HG02943 (cell line): ENCODE measurements around the gene POLR1A.

Experiments used
- ATAC-seq: cut with Tn5 transposase; IDR thresholded peaks from one replicate; pipeline ENCODE4 v1.9.1; 2021; ENCODE audit warnings: mild to moderate bottlenecking, low read depth, moderate library complexity; ENCODE audit not compliant: unreplicated experiment

Gene POLR1A

DNA sequence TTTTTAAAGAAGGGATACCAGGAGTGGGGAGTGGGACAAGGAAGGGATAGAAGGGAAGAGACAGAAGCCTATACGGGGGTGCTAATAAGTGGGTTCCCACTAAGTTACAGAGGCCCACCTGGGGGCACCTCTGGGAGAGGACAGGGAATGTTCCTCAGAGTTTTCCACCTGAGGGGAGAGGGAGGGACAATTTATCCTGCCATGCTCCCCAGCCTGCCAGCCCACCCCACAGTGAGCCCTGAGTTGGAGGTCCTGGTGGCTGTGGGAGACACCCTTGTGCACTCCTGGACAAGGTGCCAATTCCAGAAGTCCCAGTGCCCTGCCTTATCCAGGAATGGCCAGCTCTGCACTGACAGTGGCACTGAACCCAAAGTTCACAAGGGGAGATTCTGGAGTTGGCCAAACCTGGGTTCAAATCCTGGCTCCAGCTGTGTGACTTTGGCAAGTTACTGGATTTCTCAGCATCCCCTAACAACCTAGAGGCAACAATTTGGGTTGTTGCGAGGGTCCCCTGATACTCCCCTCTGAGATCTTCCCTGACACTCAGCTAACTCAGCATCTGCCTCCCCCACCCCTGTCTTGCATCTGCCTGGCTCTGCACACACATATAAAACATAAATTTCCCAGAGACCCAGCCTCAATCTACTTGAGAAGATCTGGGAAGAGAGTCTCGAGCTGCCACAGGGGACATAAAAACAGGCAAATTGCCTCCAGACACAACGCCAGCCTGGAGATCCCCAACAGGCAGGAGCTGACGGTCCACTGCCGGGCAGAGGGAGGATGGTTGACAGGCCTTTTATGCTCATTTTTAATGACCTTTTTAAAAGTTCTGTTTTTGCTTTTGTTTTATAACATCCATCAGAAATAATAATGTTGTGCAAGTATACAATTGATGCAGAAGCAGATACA, 118.2 kb downstream of the POLR1A start:
- no peak for ATAC-seq

DNA sequence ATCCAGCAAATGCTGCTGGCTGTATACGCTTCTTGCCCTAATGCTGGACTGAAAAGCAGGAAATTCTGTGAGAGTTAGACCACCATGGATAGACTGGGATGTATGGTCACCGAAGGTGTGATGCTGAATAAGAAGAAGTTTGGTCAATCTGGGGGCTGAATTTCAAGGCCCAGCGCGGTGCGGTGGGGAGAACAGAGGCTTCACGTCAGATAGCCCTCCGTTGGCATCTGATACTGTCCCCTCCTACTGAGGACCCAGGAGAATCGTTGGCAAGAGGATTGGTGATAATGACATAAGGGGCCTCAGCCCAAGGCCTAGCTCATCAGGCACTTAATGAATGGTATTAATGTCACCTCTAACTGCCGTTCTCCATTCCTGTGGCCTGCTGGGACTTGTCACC, 119.6 kb downstream of the POLR1A start:
- no peak for ATAC-seq

- no peak for ATAC-seq
Measured at GRCh38 chr2:85984788-85985187, 120.9 kb downstream of the POLR1A start.

GRCh38 chr2:85983766-85984165, 121.9 kb downstream of the POLR1A start:
- no peak for ATAC-seq

DNA sequence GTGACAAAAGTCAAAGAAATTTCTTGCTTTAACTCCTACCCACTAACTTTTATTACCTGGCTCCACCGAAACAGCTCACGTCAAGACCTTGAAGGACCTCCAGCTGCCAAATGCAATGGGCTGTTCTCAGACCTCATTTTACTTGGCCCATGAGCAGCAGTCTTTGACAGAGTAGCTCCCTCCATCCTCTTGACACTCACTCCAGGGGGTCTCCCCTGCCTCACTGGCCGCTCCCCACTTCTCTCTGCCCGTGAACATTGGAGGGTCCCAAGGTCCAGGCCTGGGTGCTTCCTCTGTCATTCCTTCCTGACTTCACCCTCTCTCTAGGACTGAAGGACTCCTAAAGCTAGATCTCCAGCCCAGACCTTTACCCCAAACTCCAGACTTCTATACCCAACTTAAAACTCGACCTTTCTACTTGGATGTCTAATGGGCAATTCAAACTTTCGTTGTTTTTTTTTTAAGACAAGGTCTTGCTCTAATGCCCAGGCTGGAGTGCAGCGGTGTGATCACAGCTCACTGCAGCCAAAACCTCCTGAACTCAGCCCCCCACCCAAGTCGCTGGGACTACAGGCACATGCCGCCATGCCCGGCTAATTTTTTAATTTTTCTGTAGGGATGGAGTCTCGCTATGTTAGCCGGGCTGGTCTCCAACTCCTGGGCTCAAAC, 124.0 kb downstream of the POLR1A start:
- no peak for ATAC-seq

DNA sequence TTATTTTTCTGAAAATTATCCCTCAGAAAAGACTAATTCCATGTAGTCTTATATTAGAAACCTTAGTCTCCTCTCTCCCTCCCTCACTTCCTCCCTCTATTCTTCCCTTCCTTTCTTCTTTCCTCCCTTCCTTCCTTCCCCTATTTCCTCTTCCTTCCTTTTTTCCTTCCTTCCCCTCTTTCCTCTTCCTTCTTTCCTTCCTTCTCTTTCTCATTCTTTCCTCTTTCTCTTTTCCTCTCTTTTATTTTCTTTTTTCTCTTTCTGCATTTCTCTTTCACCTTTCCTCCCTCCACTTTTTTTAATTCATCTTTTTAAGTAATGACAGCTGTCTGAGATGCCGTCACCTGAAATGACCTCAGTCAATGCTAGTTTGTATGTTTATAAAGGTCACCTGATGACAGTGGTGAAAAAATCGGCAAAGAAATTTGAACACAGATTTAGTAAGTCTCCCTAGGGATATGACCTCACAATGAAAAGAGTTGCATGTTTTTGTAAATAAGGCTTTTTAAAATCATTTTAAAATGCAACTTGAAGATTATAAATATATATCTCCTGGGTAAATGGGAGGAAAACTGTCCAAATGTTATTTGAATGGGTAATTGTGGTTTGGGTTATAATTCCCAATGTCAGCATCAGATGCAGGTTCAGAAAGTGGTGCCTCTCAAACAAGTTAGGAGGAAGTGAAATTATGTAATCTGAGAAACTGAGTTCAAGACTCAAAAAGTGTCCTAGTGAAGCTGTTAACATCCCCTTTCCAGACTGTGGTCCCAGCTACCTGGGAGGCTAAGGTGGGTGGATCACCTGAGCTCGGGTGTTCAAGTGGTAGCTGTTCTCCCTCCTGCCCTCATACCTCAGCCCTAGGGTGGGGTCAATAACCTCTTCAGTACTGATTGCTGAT, 126.6 kb downstream of the POLR1A start:
- ATAC-seq, result no peak

DNA sequence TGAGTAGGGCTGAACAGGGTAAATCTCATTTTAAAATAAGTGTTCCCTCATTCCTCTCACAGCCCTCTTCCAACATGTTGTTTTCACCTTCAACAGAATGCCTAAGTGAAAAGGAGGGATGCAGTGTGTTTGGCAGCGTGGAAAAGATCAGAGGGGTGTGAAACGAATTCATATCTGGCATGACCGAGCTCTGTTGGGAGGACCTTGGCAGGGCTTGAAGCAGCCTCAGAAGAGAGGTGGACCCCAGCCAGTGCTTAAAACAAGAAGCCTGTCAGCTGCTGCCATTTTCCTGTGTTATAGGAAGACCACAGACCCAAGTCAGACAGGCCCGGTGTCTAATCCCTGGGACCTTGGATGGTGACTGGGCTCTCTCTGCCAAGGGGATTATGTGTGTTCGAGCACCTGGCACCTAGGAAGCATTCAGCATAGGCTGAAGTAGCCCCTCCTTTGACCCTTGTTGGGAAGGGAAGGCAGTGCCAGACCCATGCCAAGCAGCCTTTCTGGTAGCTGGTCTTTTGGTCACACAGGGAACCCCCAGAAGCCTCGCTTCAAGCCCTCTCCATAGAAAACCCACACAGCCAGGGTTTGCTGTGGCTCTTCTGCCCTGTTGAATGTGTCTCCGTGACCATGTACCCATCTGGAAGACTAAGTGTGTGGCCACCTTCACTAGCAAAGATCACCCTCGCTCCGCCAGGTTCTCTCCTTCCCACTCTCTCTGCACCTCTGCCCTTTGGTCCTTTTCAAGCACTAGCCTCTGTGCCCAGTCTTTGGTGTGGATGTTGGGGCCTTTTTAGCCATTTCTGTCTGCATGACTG, 129.4 kb downstream of the POLR1A start:
- ATAC-seq, result no peak

- no peak for ATAC-seq
Measured at GRCh38 chr2:85975581-85975980, 130.1 kb downstream of the POLR1A start.

DNA sequence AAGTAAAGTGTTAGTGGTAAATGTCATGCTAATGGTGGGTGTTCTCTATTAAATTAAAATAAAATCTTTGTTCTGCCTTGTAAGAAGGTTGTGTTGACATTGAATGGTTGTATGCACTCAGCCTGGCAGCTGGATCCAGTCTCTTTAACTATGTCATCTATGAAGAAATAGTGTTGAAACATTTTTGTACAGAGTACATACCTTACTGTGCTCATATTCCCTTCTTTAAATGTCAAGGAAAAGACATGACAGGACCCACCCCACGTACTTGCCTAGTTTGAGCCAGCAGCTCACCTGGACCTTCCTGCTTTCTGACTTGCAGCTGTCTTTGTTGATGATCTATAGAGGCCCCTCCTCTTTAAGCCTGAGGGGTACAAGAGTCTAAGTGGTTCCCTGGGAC, 131.3 kb downstream of the POLR1A start:
- no peak for ATAC-seq

DNA sequence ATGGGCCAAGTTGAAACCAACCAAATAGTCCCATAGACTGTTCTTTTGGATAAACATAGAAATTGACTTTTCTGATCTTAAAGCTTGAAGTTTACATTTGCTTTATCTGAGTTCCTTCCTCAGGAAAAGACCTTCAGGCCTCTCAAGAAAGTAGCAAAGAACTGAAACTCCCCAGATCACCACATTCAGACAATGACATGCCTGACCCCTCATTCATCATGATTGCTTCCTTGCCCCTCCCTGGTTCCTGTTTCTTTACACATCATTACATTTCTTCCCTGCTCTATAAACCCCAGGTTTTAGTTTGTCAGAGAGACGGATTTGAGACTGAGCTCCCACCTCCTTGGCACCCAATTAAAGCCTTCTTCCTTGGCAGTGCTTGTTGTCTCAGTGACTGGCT, 133.3 kb downstream of the POLR1A start:
- no peak for ATAC-seq

GRCh38 chr2:85971366-85971765, 134.3 kb downstream of the POLR1A start:
- no peak for ATAC-seq
